ENCODE results near the gene SSBP4.

SSBP4 gene

DNA sequence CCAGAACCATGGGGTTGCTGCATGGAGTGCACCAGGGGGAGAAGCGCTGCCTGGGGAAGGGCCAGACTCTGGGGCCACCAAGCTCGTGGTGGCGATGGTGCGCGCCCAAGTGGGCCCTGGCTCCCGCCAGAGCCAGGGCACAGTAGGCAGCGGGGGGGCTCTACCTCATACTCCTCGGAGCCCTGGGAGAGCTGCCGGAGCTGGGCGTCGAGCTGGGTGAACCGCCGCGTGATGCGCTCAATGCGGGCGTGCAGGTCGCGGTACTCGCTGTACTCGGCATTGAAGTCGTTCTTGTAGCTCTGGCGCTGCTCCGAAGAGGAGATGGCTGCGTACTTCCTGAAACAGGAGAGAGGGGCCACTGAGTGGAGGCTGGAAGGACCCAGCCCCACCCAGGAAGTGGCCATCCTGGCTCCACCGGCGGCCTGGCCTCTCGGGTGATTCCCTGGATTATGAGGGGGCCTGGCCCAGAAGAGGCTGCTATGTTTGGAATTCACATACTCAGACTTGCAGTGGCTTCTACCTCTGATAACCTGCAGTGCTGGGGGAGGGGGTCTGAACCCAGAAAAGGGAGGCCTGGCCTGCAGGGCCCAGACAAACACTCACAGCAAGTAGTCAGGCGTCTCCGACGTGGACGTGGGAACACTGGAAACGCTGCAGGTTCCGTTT lies 27.1 kb downstream of the SSBP4 start:
- FAIRE-seq: no peak

DNA sequence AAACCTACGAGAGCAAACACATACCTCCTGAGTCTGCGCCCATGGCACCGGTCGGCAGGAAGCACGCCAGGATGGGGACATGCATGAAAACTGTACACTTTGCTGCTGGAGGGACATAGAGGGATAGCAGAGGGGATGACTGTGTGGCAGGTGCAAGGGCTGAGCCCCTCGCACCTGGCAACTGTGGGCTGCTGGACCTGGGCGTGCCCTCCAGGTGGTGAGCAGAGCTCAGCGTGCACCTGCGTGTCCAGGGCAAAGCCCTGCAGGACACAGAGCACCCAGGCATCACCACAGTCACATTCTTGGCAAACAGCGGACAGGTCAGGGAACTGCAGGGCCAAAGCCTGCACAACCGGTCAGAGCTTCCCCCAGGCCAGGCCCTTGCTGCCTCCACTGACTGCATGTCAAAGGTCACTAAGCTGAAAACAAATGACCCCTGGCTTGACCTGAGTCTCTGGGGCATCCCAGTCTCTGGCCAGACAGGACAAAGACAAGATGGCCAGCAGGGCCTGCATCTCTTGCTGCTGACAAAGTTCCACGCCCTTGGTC lies 27.7 kb downstream of the SSBP4 start:
- FAIRE-seq: no peak

DNA sequence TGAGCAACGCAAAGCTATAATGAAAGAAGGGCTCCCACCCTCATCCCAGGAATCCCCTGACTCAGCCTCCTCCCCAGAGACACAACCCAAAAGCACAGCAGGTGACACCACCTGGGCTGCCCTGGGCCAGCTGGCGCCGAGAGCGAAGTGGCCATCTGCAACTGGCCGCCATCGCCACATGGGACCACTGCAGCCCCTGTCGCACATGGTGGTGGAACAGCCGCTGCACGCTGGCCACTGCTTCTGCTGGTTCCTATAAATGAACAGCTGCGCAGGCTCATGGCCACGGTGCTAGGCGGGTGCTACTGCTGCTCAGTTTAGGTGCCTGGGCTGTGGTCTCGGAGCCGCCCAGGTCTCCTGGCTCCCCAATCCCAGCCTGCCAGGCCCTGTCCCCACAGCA lies 30.4 kb downstream of the SSBP4 start:
- FAIRE-seq: no peak

DNA sequence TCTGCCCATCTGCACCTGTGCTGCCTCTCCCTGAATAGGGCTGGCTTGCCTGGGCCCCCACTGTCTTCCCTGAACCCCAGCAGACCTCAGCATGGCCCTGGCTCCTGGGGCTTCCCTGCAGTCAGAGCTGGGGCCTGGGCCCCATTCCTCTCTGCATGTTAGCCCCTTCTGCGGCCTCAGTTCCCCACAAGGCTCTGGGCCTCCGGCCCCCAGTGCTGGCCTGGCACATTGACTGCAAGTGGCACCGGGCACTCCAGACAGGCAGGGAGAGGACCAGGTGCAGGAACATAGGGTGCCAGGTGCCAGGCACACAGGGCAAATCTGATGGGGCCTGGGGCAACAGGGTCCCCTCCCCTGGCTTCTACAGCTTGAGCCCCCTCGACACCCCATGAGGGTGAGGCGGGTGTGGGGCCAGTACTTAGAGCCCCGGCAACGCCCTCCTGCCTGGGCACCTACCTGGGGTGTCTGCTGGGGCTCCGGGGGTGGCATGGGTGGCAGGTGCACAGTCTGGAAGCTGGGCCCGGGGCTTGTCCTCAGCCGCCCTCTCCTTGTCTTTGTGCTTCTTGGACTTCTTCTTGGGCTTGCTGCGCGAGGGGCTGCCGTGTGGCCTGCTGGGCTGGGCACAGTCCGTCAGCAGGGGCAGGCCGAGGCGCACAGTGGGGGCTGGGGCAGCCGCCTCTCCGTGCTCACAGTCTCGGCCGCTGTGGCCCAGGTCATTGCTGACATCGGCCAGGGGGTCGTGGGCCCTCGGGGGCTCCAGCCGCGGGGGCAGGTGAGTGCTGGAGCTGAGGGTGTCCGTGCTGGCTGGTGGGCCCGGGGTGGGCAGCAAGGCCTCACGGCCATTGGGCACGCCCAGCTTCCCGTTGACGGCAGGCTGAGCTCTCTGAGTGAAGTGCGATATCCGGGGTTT lies 31.1 kb downstream of the SSBP4 start:
- FAIRE-seq: no peak

DNA sequence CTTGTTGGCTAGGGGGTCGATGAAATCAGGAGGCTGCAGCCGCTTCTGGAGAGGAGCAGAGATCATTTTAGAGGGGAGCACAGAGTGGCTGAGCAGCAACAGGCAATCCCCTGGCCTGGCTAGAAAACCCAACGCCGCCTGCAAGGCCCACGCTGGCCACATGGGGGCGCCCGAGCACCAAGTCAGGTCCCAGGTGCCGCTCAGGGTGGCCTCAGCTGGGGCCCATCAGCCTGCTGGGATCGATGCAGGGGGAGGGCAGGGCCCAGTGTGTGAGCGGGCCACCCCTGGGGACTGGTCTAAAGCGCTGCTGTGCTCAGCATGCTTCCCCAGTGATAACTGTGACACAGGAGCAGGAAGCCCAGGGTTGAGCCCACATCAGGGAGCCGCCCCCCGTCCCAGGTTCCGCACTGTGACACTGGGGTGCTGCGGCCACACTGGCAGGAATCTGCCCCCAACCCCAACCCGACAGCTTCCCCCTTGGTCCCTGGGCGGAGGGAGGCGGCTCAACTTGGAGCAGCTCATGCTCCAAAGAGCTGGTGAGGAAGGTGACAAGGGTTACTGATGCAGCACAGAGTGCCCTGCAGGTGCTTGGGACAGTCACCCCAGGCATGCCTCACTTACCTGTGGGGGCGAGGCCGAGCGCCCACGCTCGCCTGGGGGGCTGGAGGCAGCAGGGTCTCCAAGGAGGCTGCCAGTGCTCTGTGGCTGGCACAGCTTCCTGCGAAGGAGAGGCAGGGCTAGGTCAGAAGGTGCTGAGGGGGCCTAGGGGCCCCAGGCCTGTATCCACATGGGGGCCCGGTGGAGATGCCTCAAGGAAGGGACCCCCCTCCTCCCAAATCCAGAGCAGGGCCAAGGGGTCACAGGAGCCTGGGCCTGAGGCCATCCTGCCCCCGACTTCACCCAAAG lies 32.0 kb downstream of the SSBP4 start:
- FAIRE-seq: no peak

DNA sequence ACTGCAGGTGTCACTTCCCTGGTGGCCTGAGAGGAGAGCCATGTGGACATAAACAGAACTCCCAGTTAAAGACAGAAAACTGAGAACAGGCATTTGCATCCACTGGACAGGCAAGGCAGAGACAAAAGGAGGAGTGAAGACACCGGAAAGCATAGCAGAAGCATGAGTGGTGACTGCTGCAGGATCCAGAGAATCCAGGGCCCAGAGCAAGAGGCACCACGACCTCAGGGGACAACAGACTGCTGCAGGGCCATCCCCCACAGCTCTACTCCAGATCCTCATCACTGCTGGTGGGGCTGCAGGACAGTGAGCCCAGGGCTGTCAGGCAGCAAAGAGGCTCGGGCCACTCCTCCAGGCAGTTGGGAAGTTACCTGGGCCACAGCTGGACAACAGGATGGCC lies 33.2 kb downstream of the SSBP4 start:
- no peak for FAIRE-seq

DNA sequence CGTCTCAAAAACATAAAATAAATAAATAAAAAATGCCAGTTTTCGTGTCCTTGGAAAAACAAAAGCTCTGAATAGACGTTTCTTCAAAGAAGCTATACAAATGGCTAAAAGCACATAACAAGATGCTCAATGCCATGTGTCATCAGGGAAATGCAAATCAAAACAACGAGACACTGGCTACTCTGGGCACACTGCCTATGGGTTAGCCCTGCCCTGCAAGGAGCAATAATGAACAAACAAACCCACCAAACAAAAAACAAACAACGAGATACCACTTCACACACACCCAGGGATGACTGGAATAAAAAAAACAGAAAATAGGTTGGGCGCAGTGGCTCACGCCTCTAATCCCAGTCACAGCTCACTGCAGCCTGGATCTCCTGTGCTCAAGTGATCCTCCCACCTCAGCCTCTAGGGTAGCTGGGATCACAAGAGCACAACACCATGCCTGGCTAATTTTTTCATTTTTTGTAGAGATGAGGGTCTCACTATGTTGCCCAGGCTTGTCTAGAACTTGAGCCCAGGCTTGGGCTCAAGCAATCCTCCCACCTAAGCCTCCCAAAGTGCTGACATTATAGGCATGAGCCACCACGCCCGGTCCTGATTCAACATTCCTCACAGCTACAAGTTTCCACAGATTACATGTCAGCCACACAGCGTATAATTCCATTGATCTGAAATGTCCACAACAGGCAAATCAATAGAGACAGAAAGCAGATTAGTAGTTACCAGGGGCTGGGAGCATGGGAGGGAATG lies 34.2 kb downstream of the SSBP4 start:
- no peak for FAIRE-seq

DNA sequence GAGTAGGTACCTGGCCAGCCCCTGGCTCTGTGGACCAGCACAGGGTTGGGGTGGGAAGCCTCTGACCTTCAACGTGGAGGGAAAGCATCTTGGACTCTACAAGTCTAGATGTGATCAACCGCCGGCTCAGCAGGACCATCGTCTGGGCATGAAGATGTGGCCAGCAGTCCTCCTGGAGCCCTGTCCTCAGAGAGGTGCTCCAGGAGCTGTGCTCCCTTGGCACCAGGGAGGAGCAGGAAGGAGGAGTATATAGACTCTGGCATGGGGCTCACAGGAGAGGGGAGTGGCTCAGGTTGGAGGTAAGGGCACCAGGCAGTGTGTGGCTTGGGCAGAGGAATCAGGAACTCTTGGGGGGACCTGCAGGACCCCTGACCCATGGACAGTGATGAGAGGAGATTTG lies 37.1 kb downstream of the SSBP4 start:
- FAIRE-seq: no peak

DNA sequence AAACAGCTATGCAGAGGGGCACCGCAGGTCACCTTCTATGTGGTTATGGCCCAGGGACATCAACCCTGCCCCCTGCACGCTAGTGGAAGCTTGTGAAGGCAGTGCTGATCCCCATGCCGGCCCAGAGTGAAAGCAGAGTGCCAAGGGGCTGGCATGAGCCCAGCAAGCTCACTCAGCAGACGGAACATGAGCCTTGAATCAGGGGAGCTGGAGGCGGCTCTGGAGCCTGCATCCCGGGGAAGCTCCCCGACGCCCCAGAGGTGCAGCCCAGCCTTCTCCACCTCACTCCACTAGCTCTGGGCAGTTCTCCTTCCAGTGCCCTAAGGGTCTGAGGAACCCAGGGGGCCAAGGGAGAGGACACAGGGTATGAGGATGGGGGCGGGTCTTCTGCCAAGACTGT lies 37.8 kb downstream of the SSBP4 start:
- no peak for FAIRE-seq

DNA sequence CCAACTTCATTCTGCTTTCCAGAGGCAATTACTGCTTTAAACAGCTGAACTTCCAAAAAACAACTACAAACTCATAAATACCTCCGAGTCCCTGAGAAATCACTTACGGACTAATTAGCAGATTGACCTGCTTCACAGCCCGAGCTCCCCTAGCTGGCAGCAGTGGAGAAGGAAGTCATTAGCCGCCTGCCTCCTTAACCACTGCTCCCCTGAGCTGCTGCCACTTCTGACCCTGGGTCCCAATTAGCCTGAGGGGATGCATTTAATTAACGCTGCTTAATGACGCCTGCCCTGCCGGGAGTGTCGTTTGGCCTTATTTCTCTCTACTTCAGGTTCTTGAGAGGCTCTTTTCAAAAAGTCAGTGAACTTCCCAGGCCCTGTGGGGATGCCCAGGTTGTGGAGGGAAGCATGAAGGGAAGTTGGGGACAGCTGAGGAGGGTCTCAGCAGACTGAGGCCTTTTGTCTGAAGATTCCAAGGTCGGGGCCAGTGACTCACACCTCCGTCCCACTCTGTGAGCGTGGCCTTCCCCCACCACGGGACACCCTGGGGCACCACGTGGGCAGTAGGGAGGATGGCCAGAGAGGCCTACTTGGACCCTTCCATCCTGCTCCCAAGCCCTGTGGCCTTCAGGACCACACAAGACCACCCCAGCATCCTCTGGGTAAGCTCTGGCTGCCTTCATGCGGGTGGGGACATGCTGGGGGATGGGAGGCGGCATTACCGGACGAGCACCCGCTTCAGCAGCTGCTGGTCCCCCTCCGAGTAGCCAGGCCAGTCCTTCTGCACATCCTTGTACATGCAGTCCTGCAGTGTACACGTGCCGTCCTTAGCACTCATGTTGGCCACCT lies 38.5 kb downstream of the SSBP4 start:
- FAIRE-seq: no peak

DNA sequence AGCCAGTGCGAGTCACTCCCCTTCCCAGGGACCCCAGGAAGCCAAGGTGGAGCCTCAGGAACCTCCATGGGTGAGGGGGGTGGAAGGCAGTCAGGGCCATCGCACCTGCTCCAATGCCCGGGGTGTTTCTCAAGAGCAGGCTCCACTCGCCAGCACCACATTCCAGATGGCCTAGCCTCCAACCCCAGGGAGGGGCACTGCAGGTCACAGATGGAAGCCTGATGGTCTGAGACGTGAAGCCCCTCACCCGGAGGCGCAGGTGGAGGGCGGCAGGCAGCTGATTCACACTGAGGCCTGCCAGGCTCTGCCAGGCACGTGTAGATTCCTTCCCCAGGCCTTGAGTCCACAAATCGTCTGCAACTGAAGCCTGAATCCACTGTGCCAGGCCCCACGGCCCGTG lies 41.7 kb downstream of the SSBP4 start:
- no peak for FAIRE-seq

DNA sequence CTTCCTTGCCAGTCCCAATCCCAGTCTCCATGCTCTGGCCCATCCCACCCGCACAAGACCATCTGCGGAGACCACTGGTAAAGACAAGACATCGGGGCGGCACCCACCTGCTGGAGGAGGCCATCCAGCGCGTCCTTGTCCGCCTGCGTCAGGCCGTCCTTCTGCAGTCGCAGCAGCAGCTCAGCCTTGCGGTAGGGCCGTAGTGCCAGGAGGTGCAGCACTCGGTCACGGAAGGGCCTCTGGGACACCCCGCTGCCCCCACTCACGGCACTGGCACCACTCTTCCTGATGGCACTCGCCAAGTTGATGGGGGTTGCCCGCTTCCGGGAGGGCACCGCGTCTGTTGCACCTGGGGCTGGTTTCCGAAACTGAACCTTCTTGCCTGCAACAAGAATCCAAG lies 42.3 kb downstream of the SSBP4 start:
- FAIRE-seq: no peak

DNA sequence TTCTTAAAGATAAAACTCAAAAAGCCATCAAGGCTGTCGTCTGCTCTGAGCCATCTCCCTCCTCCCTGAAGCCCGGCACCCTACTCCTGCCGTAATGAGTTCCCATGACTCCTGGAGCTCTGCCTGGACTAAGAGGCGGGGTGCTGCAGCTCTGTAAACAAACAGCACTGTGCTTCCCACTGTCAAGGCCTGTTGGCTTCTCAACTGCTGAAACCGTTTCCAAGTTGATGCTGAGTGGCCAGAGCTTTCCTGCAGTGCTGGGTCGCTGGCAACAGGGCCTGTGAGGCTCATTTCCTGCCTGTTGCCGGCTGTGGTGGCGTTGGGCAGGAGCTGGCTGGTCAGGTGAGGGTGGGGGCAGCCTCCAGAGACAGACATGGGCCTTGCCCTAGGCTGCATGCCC lies 45.4 kb downstream of the SSBP4 start:
- no peak for FAIRE-seq

DNA sequence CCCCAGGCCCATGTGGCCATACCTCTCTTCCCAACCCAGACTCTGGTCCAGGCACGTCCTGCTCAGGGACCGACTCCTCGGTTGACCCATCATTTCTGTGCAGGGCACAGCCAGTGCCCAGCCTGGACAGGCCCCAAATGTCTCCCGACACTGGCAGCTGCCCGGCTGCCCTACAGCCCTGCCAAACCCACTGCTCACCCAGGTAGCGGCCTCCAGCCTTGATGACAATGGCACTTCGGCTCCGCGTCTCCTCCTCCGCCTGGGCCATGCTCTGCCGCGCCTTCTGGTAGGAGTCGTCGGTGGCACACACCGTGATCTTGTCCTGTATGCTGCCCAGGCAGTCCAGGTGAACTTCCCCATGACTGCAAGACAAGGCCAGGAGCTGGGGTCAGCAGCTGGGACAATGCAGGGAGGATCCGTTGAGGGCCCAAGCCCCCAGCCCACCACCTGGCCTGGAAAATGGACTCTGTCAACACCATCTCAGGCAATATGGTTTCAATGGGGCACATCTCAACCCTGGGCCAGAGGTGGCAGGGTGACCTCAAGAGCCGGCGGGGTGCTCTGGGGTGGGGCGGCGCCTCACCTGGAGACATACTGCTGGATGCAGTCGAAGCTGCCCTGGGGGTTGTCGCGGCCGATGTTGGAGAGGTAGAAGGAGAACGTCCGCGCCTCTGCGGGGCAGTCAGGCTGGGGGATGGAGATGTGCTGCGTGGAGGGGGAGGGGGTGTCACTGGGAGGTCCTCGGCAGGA lies 46.2 kb downstream of the SSBP4 start:
- FAIRE-seq: no peak

DNA sequence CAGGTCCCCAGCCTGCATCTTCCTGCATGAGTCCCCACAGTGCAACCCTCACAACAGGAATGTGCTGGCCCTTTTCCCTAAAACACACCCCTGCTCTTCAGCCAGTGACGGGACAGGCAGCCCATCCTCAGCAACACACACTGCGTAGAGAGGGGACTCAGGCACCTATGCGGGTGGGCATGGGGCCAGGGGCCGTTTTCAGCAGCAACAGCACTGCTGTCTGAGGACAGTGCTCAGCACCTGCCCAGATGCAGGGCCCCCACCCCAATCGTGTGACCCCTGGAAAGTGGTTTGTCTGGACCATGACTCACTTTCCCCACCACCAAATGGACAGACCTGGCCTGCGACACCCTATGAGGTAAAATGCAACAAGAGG lies 46.8 kb downstream of the SSBP4 start:
- no peak for FAIRE-seq

DNA sequence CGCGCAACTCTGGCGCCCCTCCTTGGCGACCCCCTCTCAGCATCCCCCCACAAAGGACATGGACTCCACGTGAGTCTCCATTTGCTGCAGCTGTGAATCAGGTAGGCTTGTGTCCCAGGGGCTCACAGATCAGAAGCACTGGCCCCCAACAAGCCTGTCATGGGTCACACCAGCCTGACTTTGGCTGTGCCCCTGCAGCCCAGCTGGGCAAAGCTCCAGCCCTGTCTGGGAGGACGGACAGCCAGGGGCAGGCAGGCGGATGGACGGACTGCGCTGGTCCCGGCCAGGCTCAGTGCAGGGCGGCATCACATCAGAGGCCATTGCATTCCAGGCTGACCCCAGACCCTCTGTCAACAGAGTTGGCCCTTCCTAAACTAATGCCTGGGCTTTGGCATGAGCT lies 47.2 kb downstream of the SSBP4 start:
- FAIRE-seq: no peak

DNA sequence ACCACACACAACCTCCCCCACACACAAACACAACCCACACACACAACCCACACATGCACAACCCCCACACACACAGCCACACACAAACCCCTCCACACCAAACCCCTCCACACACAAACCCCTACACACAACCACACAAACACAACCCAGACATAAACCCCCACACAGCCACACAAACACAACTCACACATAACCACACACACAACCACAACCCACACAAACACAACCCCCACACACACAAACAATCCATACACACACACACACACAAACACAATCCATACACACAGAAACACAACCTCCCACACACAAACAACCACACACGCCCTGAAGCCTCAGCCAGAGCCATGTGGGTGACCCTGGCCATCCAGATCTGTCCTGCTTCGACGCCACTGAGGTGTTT lies 48.8 kb downstream of the SSBP4 start:
- no peak for FAIRE-seq

DNA sequence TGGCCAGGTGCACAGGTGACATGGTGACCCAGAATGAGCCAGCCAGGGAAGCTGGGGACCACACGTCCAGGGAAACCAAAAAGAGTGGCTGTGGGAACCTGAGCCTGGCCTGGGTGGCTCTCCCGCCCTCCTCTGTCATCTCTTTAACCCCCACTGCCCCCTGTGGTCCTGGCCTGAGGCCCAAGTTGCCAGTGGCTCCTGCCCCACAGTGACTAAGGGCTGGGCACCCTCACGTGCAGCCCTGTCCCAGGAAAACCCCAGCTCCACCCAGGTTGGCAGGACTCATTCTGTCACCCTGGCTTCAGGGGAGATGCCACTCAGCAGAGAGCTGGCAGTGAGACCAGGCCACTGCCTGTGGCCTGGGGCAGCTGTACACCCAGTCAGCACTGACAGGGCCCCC lies 49.3 kb downstream of the SSBP4 start:
- FAIRE-seq: no peak

DNA sequence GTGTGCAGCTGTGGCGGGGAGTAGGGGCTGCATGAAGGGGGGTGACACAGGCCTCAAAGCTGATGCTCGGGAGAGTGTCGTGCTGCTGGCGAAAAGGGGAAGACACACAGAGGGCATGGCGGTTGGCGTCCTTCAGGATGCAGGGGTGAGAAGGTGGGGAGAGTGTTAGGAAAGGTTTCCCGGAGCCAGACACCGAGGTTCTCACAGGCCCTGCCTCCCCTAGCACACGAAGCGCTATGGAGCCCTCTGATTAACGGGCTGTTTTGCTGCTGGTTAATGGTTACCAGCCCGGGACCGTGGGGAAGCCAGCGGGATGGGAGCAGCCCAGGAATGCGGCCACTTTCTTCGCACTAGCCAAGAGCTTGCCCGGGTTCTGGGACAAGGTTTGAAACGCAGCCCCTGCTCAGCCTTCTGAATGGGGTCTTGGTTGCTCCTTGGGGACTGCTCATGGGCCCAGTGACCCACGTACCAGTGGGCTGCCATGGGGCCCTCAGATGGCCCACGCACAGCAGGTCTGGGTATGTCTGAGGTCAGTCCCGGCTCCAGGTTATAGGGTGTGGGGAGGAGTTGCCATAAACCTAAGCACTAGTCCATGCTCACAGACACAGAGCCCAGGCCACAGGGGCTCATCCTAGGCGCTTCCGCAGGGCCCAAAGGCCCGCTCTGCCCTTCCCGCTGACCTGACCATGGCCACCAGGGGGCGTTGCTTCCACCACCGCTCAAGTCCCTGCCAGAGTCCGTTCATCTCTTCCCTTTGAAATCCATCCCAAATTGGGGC lies 50.1 kb downstream of the SSBP4 start:
- FAIRE-seq: no peak

DNA sequence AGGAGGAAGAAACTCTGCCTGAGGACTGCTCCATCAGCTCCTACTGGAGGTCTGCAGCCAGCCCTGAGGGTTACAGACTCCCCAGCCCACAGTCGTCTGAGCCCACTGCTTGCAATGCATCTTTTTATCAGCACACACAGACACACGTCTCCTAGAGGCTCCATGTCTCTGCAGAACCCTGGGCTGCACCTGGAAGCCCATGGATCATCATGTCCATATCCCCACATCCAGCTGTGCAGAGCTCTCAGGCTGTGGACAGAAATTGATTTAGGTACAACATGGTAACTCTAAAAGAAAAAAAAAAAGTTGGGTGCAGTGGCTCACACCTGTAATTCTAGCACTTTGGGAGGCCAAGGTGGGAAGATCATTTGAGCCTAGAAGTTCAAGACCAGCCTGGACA lies 51.6 kb downstream of the SSBP4 start:
- no peak for FAIRE-seq

Measured in TTC549 (cell line).